DMS 273 treated with DMSO at 0.1 percent for 48 hours (cell line): ENCODE data around the gene APBB2.
"Not testable (repeated sequence)": the region's sequence is repeated elsewhere in the genome, so short reads cannot be mapped to it uniquely, and the experiment has no call there.

Experiments used
- DNase-seq: peaks from one replicate; lab custom pipeline; 2025; lab: John Stamatoyannopoulos, UW

The APBB2 gene

GRCh38 chr4:41060352-41061334 is 153.7 kb downstream of the APBB2 start:
- no peak for DNase-seq

- not testable (repeated sequence) for DNase-seq
Observed at GRCh38 chr4:41059411-41059810, 154.9 kb downstream of the APBB2 start.

DNA sequence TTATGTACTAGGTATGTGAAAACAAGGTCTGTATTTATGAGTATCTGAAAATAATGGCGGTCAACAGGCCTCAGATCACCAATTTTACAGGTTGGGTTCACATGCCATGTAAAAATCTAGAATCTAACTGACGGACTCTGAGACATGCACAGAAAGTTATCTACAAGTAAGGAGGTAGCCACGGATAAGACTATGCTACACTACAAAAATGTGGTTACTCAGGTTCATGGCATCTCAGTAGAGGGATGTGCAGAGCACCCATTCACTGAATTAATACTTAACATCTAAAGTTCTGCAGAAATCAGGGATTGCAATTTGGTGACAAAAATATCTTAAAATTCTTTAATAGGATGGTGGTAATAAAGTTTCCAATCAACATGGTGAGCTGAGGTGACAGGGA is 155.9 kb downstream of the APBB2 start:
- no peak for DNase-seq

- DNase-seq = no peak
Observed at GRCh38 chr4:41057467-41057866, 156.9 kb downstream of the APBB2 start.

DNA sequence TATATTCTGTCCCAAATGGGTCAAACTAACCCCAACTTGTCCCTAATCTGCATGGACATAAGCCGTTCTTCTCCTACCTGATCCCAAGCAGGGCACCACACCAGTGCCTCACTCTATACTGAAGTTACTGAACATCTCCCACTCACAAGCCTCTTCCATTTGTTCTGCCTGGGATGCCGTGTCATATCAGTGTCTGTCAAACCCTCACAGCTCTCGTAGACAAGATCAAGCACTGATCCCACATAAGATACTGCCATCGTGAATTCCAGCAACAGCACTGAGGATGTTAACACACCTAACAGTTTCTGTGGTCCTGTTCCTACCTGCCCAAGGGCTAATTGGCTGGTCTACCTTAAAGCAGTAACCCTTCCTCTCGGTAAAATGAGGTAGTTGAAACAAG is 162.1 kb downstream of the APBB2 start:
- DNase-seq = no peak

- no peak for DNase-seq
Observed at GRCh38 chr4:41050880-41051775, 163.2 kb downstream of the APBB2 start.

DNA sequence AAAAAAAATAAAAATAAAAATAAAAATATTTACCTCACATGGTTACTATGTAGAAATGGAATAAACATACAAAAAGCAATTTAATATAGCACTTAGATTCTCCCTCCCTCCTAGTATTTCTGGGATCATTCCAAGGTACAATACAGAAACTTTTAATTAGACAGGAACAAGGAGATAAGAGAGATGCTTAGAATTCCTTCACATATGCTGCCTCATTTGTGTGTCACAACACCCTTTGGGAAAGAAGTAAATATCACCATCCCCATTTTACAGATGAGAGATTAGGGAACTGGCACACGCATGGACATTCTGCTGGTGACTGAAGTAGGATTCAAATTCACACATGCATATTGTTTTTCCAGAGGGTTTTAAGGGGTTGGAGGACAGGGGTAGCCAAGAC is 164.2 kb downstream of the APBB2 start:
- DNase-seq = no peak

DNA sequence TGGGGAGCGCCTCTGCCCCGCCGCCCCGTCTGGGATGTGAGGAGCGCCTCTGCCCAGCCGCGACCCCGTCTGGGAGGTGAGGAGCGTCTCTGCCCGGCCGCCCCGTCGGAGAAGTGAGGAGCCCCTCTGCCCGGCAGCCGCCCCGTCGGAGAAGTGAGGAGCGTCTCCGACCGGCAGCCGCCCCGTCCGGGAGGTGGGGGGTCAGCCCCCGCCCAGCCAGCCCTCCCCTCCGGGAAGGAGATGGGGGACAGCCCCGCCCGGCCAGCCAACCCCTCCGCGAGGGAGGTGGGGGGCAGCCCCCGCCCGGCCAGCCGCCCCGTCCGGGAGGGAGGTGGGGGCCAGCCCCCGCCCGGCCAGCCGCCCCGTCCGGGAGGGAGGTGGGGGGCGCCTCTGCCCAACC is 165.2 kb downstream of the APBB2 start:
- DNase-seq = not testable (repeated sequence)

- no peak for DNase-seq
Observed at GRCh38 chr4:41044791-41045190, 169.6 kb downstream of the APBB2 start.

- DNase-seq = no peak
Observed at GRCh38 chr4:41044165-41044564, 170.2 kb downstream of the APBB2 start.

DNA sequence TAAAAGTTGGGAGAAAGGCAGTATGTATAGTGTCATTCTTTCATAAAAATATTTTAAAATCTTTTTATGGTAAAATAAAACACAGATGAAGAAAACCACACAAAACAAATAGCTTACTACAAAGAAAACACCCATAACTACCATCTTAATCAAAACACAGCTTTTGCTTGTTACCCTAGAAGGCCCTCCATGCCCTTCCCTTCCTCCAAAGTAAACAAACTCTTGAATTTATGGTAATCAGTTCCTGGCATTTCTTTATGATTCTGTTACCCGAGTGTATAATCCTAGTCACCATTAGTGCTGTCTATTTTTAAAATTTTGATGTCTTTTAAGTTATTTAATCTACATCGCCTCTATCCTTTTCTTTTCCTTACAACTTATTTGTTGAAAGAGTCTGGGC is 170.9 kb downstream of the APBB2 start:
- no peak for DNase-seq

DNA sequence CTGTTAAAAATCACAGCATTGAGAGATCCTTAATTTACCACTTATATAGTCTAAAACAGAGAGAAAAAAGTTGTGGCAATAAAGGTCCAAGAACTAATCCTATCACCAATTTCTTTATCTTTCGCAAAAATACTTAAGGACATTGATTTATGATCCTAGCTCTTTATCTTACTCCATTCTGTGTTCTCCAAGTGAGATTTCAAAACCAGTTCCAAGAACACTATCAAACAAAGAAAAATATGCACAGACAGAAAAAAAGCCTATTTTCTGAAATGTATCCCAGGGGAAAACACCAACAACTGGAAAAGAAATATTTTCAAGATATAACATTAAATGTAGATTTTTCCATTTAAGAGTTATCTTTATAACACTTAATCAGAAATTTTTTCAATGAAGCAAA is 172.8 kb downstream of the APBB2 start:
- DNase-seq = no peak

DNA sequence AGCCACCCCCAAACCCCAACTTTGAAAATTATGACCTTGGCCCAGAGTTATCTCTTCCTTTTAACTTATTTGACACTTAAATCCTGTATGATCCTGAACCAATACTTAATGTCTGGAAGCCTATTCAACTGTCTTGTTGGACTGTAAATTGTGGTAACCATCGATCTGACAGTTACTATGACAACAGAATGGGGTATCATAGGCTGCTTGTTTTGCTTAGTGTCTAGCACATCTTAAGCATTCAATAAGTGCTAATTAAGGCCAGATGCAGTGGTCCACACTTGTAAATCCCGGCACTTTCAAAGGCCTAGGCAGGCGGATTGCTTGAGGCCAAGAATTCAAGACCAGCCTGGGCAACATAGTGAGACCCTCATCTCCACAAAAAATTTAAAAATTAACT is 175.0 kb downstream of the APBB2 start:
- no peak for DNase-seq

GRCh38 chr4:41038304-41038703 is 176.0 kb downstream of the APBB2 start:
- DNase-seq = no peak

DNA sequence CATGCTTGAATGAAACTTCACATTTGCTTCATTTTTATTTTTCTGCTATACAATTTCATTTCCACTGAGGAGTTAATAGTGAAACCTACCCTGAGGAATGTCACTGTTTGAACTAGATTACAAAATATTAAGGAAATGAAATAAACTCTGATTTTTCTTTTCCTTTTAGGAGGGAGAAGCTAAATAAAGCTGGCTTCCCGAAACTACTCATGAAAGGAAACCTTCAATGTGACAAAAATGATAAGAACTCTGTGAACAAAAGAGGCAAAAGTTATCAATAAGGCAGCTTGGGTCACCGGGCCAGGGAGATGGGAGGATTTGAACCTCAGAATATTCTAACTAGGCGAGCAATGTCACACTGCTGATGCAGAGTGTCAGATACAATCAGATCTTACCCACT is 185.2 kb downstream of the APBB2 start:
- no peak for DNase-seq

GRCh38 chr4:41028392-41029076 is 185.8 kb downstream of the APBB2 start:
- no peak for DNase-seq

DNA sequence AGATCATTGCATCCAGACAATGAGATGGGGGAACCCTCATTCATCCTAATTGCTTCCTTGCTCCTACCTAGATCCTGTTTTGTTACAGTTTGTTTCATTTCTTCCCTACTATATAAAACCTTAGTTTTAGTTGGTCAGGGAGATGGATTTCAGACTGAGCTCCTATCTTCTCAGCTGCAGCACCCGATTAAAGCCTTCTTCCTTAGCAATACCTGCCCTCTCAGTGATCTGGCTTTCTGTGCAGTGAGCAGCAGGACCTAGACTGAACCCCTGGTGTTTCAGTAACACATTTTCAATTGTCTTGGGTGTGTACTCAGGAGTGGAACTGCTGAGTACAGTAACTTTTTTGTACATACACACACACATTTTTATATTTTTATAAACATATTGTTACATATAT is 187.4 kb downstream of the APBB2 start:
- DNase-seq = no peak

DNA sequence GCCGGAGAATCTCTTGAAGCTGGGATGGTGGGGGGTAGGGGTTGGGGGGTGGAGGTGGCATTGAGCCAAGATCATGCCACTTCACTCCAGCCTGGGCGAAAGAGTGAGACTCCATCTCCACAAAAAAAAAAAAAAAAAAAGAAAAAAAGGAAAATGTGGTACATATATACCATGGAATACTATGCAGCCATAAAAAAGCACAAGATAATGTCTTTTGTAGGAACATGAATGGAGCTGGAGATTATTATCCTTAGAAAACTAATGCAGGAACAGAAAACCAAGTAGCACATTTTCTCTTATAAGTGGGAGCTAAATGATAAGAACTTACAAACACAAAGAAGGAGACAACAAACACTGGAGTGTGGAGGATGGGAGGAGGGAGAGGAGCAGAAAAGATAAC is 188.5 kb downstream of the APBB2 start:
- no peak for DNase-seq

- peak; percentile 18 for DNase-seq
Observed at GRCh38 chr4:41024556-41025491, 189.5 kb downstream of the APBB2 start.

GRCh38 chr4:41022116-41022515 is 192.2 kb downstream of the APBB2 start:
- no peak for DNase-seq

DNA sequence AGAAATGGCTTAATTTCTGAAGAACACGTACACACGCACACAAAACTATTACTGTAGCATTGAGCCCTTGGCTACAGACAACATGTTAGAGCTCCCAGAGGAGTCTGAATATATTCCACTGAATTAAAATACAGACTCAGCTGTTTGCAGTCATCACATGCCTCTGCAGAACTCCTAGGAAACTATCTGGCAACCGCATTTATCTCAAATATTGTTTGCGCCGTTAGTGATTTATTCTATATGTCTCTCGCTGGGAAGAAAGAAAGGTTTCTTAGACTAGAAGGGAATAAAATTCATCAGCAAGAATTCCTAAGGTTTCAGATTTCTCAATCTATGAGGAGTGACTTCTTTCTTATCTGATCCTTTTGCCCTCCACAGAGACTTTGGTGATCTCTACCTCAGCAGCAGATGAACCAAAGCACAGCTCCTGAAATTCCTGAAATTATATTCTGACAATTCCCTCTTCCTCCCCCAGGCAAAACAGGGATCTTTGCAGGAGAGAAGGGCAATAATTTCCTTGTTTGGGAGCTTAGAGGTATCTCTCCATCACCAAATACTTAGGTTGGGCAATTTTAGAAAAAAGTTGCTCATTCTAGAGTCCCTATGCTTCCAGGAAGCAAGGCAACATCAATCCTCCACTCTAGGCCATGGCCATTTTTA is 199.2 kb downstream of the APBB2 start:
- no peak for DNase-seq
